ENCODE results near the gene MYL5. TPM values are rescaled to one million over a fixed set of nuclear protein-coding genes. Genes with fewer than 3 reads are reported as not detected.

The MYL5 gene
- total RNA-seq, 6 donors from 2014 or later: 4.7 to 25.1 (median 17.1) TPM

DNA sequence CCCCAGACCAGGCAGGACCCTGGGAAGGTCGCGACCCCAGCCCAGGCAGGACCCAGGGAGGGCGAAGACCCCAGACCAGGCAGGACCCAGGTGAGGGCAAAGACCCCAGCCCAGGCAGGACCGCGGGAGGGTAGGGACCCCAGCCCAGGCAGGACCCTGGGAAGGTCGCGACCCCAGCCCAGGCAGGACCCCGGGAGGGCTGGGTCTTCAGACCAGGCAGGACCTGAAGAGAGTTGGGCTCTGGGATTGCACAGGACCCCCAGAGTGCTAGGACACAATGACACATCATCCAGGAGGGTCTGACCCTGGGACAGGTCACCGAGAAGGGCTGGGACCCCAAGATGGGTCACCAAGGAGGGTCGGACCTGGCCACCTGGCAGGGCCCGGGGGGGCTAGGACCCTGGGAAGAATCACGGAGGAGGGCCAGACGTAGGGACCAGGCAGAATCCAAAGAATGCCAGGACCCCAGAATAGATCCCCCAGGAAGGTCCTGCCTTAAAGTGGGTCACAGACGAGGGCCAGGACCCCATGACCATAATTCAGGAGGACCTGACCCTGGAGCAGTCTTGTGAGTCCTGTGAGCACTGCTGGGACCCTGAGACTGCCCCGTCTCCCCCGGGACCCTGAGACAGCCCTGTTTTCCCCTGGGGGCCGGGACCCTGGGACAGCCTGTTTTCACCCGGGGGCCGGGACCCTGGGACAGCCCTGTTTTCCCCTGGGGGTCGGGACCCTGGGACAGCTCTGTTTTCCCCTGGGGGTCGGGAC lies 32.7 kb downstream of the MYL5 start:
- no peak for ATAC-seq (ENCODE audit: low FRiP score in 2 of 2)
- Histone ChIP-seq H3K27ac (peak overlapping the region in 2 of 4 donors; percentile 85 to 94), H3K9me3 (no peaks in the 10 kb centered on the region), H3K4me1 (peaks cover 21 to 52% (median 25%) of the 10 kb centered on the region in 4 donors), H3K36me3 (no peaks in the 10 kb centered on the region), H3K4me3 (peak overlapping the region; percentile 13 to 99 (median 88)), H3K27me3 (no peaks in the 10 kb centered on the region)
- DNase-seq: peak in 1 of 2 donors; percentile 62
- TF ChIP-seq, protein P1, sequence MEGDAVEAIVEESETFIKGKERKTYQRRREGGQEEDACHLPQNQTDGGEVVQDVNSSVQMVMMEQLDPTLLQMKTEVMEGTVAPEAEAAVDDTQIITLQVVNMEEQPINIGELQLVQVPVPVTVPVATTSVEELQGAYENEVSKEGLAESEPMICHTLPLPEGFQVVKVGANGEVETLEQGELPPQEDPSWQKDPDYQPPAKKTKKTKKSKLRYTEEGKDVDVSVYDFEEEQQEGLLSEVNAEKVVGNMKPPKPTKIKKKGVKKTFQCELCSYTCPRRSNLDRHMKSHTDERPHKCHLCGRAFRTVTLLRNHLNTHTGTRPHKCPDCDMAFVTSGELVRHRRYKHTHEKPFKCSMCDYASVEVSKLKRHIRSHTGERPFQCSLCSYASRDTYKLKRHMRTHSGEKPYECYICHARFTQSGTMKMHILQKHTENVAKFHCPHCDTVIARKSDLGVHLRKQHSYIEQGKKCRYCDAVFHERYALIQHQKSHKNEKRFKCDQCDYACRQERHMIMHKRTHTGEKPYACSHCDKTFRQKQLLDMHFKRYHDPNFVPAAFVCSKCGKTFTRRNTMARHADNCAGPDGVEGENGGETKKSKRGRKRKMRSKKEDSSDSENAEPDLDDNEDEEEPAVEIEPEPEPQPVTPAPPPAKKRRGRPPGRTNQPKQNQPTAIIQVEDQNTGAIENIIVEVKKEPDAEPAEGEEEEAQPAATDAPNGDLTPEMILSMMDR (IDR thresholded peaks at IDR 0.05): no peak
- TF ChIP-seq POLR2A (IDR thresholded peaks at IDR 0.05): no peak
- no peak for TF ChIP-seq POLR2AphosphoS5 (IDR thresholded peaks at IDR 0.05)
- no peak for TF ChIP-seq EP300 (IDR thresholded peaks at IDR 0.05)
- 45 to 52% methylated on average over 10 to 12 of the region's 21 CpGs for WGBS, 2 donors

DNA sequence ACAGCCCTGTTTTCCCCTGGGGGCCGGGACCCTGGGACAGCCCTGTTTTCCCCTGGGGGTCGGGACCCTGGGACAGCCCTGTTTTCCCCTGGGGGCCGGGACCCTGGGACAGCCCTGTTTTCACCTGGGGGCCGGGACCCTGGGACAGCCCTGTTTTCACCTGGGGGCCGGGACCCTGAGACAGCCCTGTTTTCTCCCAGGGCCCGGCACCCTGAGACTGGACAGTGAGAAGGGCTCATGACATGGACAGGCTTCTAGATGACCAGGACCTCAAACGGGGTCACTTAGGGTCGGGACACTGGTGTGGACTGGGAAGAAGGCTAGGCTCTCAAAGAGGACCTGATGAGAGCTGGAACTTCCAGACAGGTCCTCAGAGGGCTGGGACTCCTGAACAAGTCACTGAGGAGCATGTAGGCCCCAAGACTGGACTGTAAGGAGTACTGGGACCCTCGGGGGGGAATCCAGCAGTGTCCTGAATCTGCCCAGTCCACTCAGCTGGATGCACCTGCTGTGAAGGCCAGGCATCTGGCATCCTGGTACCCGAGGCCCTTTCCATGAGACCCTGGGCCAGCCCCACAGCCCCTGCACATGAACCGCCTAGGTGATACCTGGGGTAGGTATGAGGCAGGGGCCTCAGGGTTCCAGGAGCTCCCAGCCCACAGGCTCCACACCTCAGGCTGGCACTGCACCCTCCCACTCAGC lies 33.7 kb downstream of the MYL5 start:
- Histone ChIP-seq H3K27me3 (no peaks in the 10 kb centered on the region), H3K36me3 (no peaks in the 10 kb centered on the region), H3K27ac (peak overlapping the region in 2 of 4 donors; percentile 7 to 10), H3K4me1 (peaks cover 21 to 60% (median 25%) of the 10 kb centered on the region in 4 donors), H3K4me3 (peak overlapping the region in 1 of 4 donors; percentile 84), H3K9me3 (no peaks in the 10 kb centered on the region)
- ATAC-seq (ENCODE audit: low FRiP score in 2 of 2) (no peak), DNase-seq (peak in 1 of 2 donors; percentile 57)
- WGBS, 2 donors: 70% methylated on average over 6 of the region's 11 CpGs; no CpG with 5 or more reads in 1 of the 2 donors
- TF ChIP-seq POLR2A (IDR thresholded peaks at IDR 0.05): no peak
- TF ChIP-seq EP300 (IDR thresholded peaks at IDR 0.05): no peak
- TF ChIP-seq, protein P1 (IDR thresholded peaks at IDR 0.05): no peak
- no peak for TF ChIP-seq POLR2AphosphoS5 (IDR thresholded peaks at IDR 0.05)

DNA sequence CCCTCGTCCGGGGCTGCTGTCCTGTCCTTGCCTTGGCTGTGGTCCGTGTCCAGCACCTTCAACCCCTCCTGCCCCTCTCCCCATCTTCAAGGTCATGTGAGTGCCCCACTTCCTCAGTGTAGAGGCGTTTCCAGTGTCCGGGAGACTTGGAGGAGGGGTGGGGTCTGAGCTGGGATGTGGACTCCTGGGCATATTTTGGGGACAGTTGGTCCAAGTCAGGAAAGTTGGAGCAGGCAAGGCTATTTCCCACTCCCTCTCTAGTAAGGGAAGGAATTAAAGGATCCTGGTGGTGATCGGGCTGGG lies 34.2 kb downstream of the MYL5 start:
- H3K4me1 ChIP-seq: peaks cover 21 to 60% (median 25%) of the 10 kb centered on the region in 4 donors
- TF ChIP-seq, protein P1 (IDR thresholded peaks at IDR 0.05): no peak
- TF ChIP-seq EP300 (IDR thresholded peaks at IDR 0.05) (no peak), POLR2AphosphoS5 (IDR thresholded peaks at IDR 0.05) (no peak), POLR2A (IDR thresholded peaks at IDR 0.05) (no peak)
- no peak for DNase-seq
- no peak for ATAC-seq (ENCODE audit: low FRiP score in 2 of 2)
- peak overlapping the region in 1 of 4 donors; percentile 84 for H3K4me3 ChIP-seq
- 69 to 72% methylated on average over 3 to 6 of the region's 6 CpGs for WGBS, 2 donors
- no peak overlapping the region for H3K27ac ChIP-seq
- no peaks in the 10 kb centered on the region for H3K9me3 ChIP-seq
- H3K27me3 ChIP-seq: no peaks in the 10 kb centered on the region
- no peaks in the 10 kb centered on the region for H3K36me3 ChIP-seq

DNA sequence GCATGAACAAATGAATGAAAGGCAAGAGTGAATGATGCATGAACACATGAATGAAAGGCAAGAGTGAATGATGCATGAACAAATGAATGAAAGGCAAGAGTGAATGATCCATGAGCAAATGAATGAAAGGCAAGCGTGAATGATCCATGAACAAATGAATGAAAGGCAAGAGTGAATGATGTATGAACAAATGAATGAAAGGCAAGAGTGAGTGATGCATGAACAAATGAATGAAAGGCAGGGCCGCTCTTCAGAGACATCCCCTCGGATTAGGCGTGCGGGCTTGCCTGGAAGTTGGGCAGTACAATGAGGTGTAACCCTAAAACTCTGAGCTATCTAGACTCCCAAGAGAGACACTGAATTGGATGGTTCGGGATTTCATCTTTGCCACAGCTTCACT lies 35.0 kb downstream of the MYL5 start:
- Histone ChIP-seq H3K27me3 (no peaks in the 10 kb centered on the region), H3K4me1 (peaks cover 21 to 60% (median 25%) of the 10 kb centered on the region in 4 donors), H3K36me3 (peaks cover 0 to 5% (median 0%) of the 10 kb centered on the region in 4 donors), H3K4me3 (no peak overlapping the region), H3K9me3 (no peaks in the 10 kb centered on the region), H3K27ac (peak overlapping the region in 1 of 4 donors; percentile 15)
- TF ChIP-seq, protein P1 (IDR thresholded peaks at IDR 0.05): no peak
- TF ChIP-seq POLR2AphosphoS5 (IDR thresholded peaks at IDR 0.05): no peak
- TF ChIP-seq POLR2A (IDR thresholded peaks at IDR 0.05): no peak
- TF ChIP-seq EP300 (IDR thresholded peaks at IDR 0.05): no peak
- WGBS, 2 donors: 92 to 97% methylated on average over 6 of the region's 6 CpGs
- no peak for ATAC-seq (ENCODE audit: low FRiP score in 2 of 2)
- no peak for DNase-seq
